ENCODE results near the gene FNDC5.
A peak's percentile ranks its signal among the peaks of the same experiment; 100 is the strongest.

The FNDC5 gene

GRCh38 chr1:32897082-32898049, 26.7 kb upstream of the FNDC5 start:
- no peak for DNase-seq

- no peak for DNase-seq
Measured at GRCh38 chr1:32896451-32896850, 25.7 kb upstream of the FNDC5 start.

GRCh38 chr1:32895325-32896215, 24.9 kb upstream of the FNDC5 start:
- DNase-seq: no peak

- DNase-seq: no peak
Measured at GRCh38 chr1:32894681-32895080, 24.0 kb upstream of the FNDC5 start.

- DNase-seq: no peak
Measured at GRCh38 chr1:32894019-32894600, 23.4 kb upstream of the FNDC5 start.

GRCh38 chr1:32893198-32894018, 22.7 kb upstream of the FNDC5 start:
- DNase-seq: peak; percentile 69

GRCh38 chr1:32892368-32893197, 21.9 kb upstream of the FNDC5 start:
- peak; percentile 85 for DNase-seq

- DNase-seq: no peak
Measured at GRCh38 chr1:32891630-32892029, 20.9 kb upstream of the FNDC5 start.

GRCh38 chr1:32891241-32891570, 20.5 kb upstream of the FNDC5 start:
- no peak for DNase-seq

- DNase-seq: no peak
Measured at GRCh38 chr1:32890516-32891240, 20.0 kb upstream of the FNDC5 start.

- no peak for DNase-seq
Measured at GRCh38 chr1:32889731-32890278, 19.1 kb upstream of the FNDC5 start.

- no peak for DNase-seq
Measured at GRCh38 chr1:32888677-32889420, 18.1 kb upstream of the FNDC5 start.

- DNase-seq: no peak
Measured at GRCh38 chr1:32888134-32888533, 17.4 kb upstream of the FNDC5 start.

- no peak for DNase-seq
Measured at GRCh38 chr1:32887623-32888022, 16.9 kb upstream of the FNDC5 start.

- no peak for DNase-seq
Measured at GRCh38 chr1:32886828-32887414, 16.2 kb upstream of the FNDC5 start.

GRCh38 chr1:32886004-32886827, 15.5 kb upstream of the FNDC5 start, which contains the start of gene HPCA:
Gene HPCA (plus strand): TSS chr1:32886491. CDS start chr1:32888899, 2,408 bp downstream.
- DNase-seq: no peak

- DNase-seq: no peak
Measured at GRCh38 chr1:32885676-32886003, 14.9 kb upstream of the FNDC5 start.

- DNase-seq: no peak
Measured at GRCh38 chr1:32884726-32885125, 14.0 kb upstream of the FNDC5 start.

GRCh38 chr1:32884032-32884372, 13.3 kb upstream of the FNDC5 start:
- DNase-seq: no peak

Measured in NCI-H510A (cell line).